B cell (primary cell): Measurements from ENCODE around the gene SLITRK6. TPM values are rescaled to one million over a fixed set of nuclear protein-coding genes. Genes with fewer than 3 reads are reported as not detected.
"Not testable (repeated sequence)": the region's sequence is repeated elsewhere in the genome, so short reads cannot be mapped to it uniquely, and the experiment has no call there.

ENCODE experiments used
- ATAC-seq: fragments of 200-7000 bp; cut with Tn5 transposase; one replicate; pipeline ENCODE4 v1.10.0; 2021; ENCODE audit warnings: low read depth, mild to moderate bottlenecking, moderate number of reproducible peaks, moderate library complexity
- CTCF ChIA-PET: fragments of 350-600 bp; sonication (Branson Sonifier 250); formaldehyde crosslinking; loops from one replicate; lab custom pipeline; 2021; ENCODE audit warnings: antibody characterized with exemption, inconsistent platforms; lab: Charles Lee
- POLR2A ChIA-PET: fragments of 350-600 bp; sonication (Branson Sonifier 250); formaldehyde crosslinking; loops from one replicate; lab custom pipeline; 2021; ENCODE audit warnings: antibody characterized with exemption; lab: Charles Lee
- DNase-seq: peaks from one replicate; pipeline ENCODE4 v3.0.0; 2013
- H2AFZ ChIP-seq: 2 replicates; pipeline ENCODE4 v1.6.1; 2012; ENCODE audit warnings: mild to moderate bottlenecking, low read depth, low read length; ENCODE audit not compliant: insufficient read depth, poor library complexity, severe bottlenecking
- H3K27ac ChIP-seq, 2 donors: 1 replicate in 1 of 2; 2 replicates in 1 of 2; pipeline ENCODE4 v1.5.1; 2012 to 2013; ENCODE audit warnings: low read length in 2 of 2, mild to moderate bottlenecking in 2 of 2, moderate library complexity in 1 of 2
- H3K27me3 ChIP-seq, 4 experiments: fragments of 200-600 bp in 1 of 4; sonication (generic) in 1 of 4; replicated peaks in 1 of 4; 1 replicate in 2 of 4; 2 replicates in 2 of 4; pipeline versions ENCODE4 v1.6.1 to v1.7.0; 2013 to 2016; ENCODE audit warnings: low read length in 3 of 4, mild to moderate bottlenecking in 2 of 4, mixed read lengths in 1 of 4, moderate library complexity in 1 of 4; ENCODE audit not compliant: insufficient read depth in 4 of 4, control insufficient read depth in 3 of 4; ENCODE audit errors: control extremely low read depth in 1 of 4
- H3K36me3 ChIP-seq, 2 experiments: replicated peaks in 1 of 2; 1 replicate in 1 of 2; 2 replicates in 1 of 2; pipeline versions ENCODE4 v1.6.1 to v1.7.1; 2013; ENCODE audit warnings: low read length in 1 of 2; ENCODE audit not compliant: insufficient read depth in 2 of 2, control insufficient read depth in 1 of 2; ENCODE audit errors: control extremely low read depth in 1 of 2, extremely low read depth in 1 of 2
- H3K4me1 ChIP-seq, 2 donors: fragments of 200-600 bp in 1 of 2; sonication (generic) in 1 of 2; 1 replicate in 1 of 2; 2 replicates in 1 of 2; pipeline versions ENCODE4 v1.5.1 to v1.6.1; 2013 to 2017; ENCODE audit warnings: low read length in 2 of 2; ENCODE audit not compliant: control insufficient read depth in 2 of 2, insufficient read depth in 2 of 2
- H3K4me2 ChIP-seq: replicated peaks from 2 replicates; pipeline ENCODE3; 2012; ENCODE audit warnings: mild to moderate bottlenecking, low read depth, low read length; ENCODE audit not compliant: poor library complexity, severe bottlenecking
- H3K4me3 ChIP-seq, 5 experiments: fragments of 200-600 bp in 1 of 5; sonication (generic) in 1 of 5; 1 replicate in 3 of 5; 2 replicates in 2 of 5; pipeline versions ENCODE4 v1.5.1 to v1.7.0; 2011 to 2016; ENCODE audit warnings: low read length in 4 of 5, mild to moderate bottlenecking in 4 of 5, low read depth in 2 of 5, control low read depth in 1 of 5, moderate library complexity in 1 of 5; ENCODE audit not compliant: insufficient read depth in 1 of 5; ENCODE audit errors: control extremely low read depth in 1 of 5, extremely low read depth in 1 of 5
- H3K79me2 ChIP-seq: fragments of 200-600 bp; sonication (generic); one replicate; pipeline ENCODE4 v1.6.0; 2016; ENCODE audit warnings: low read length; ENCODE audit not compliant: control insufficient read depth, insufficient read depth
- H3K9ac ChIP-seq: fragments of 200-600 bp; sonication (generic); 2 replicates; pipeline ENCODE4 v1.6.1; 2017; ENCODE audit warnings: mild to moderate bottlenecking, low read length, moderate library complexity
- H3K9me3 ChIP-seq, 3 donors: one replicate each; pipeline versions ENCODE4 v1.6.1 to v1.7.1; 2013; ENCODE audit warnings: low read length in 2 of 3; ENCODE audit not compliant: control insufficient read depth in 2 of 3, insufficient read depth in 1 of 3; ENCODE audit errors: control extremely low read depth in 1 of 3
- H4K20me1 ChIP-seq: 2 replicates; pipeline ENCODE4 v1.6.0; 2012; ENCODE audit warnings: mild to moderate bottlenecking, low read length; ENCODE audit not compliant: insufficient read depth, control insufficient read depth, poor library complexity, severe bottlenecking
- H3K27ac Mint-ChIP-seq: one replicate; pipeline ENCODE4 v1.8.0; 2021; ENCODE audit warnings: mixed read lengths
- H3K27me3 Mint-ChIP-seq: one replicate; pipeline ENCODE4 v1.8.0; 2021; ENCODE audit warnings: mixed read lengths
- H3K4me1 Mint-ChIP-seq: one replicate; pipeline ENCODE4 v1.8.0; 2021; ENCODE audit warnings: mixed read lengths
- H3K4me3 Mint-ChIP-seq: one replicate; pipeline ENCODE4 v1.8.0; 2021; ENCODE audit warnings: mixed read lengths
- H3K9me3 Mint-ChIP-seq: one replicate; pipeline ENCODE4 v1.8.0; 2022; ENCODE audit warnings: mixed read lengths; ENCODE audit not compliant: insufficient read depth
- CTCF ChIP-seq: fragments of 200-600 bp; IDR thresholded peaks from one replicate; pipeline ENCODE4 v1.8.0; 2022; ENCODE audit warnings: antibody characterized with exemption, mild to moderate bottlenecking
- EZH2 ChIP-seq: IDR thresholded peaks from 2 replicates; pipeline ENCODE4 v1.6.1; 2012; ENCODE audit warnings: borderline replicate concordance, low read depth, mild to moderate bottlenecking, moderate library complexity, low read length; ENCODE audit not compliant: insufficient read depth, poor library complexity, severe bottlenecking
- WGBS: methylation state at CpG from one replicate; pipeline ENCODE4 v1.1.5; 2013; ENCODE audit warnings: missing lambda C conversion rate; ENCODE audit not compliant: insufficient coverage; 5-methylcytosine and 5-hydroxymethylcytosine counted together
- intact Hi-C: fragments of 100-400 bp; cut with micrococcal nuclease; formaldehyde crosslinking; loops from one replicate; pipeline ENCODE4 v1.10.0; 2022
- polyA plus RNA-seq: library from polyadenylated mRNA; depleted of rRNA; stranded (reverse); fragments of >200 nt; gene quantifications from 2 replicates; pipeline ENCODE4 v1.2.3, GENCODE V29; 2012
- total RNA-seq, 2 donors: library from RNA; stranded (reverse); fragments of 120-200 nt in 1 of 2; gene quantifications; 1 replicate in 1 of 2; 2 replicates in 1 of 2; pipeline versions ENCODE4 v1.2.3 to v1.2.4, GENCODE V29; 2013 to 2022

Gene SLITRK6
- total and polyA plus RNA-seq, 2 donors (not counting 1 experiment from before 2014, with no cell fraction given), result not detected

- POLR2A ChIA-PET, result no interaction called here
- peaks cover 2% of the 10 kb centered on the region for H3K9me3 Mint-ChIP-seq
- Histone ChIP-seq H3K27me3 (no peaks in the 10 kb centered on the region), H4K20me1 (no peaks in the 10 kb centered on the region), H3K27ac (no peak overlapping the region), H3K9ac (no peak overlapping the region), H3K79me2 (no peaks in the 10 kb centered on the region), H3K4me2 (no peak overlapping the region), H3K9me3 (no peaks in the 10 kb centered on the region), H2AFZ (no peak overlapping the region), H3K4me3 (no peak overlapping the region), H3K36me3 (no peaks in the 10 kb centered on the region), H3K4me1 (peaks cover 0 to 4% of the 10 kb centered on the region in 2 donors)
- DNase-seq, result no peak
- no peak for ATAC-seq
- H3K4me1 Mint-ChIP-seq, result peaks cover 4% of the 10 kb centered on the region
- H3K4me3 Mint-ChIP-seq, result no peak overlapping the region
- TF ChIP-seq EZH2, result no peak
- TF ChIP-seq CTCF, result no peak
- CTCF ChIA-PET, result no interaction called here
- no peak overlapping the region for H3K27ac Mint-ChIP-seq
- intact Hi-C loops, result no loop called here
- no peaks in the 10 kb centered on the region for H3K27me3 Mint-ChIP-seq
These were observed 30.3 kb downstream of the SLITRK6 start for GRCh38 chr13:85768946-85769345.

- H3K79me2 ChIP-seq, result no peaks in the 10 kb centered on the region
- peaks cover 0 to 3% (median 0%) of the 10 kb centered on the region in 3 donors for H3K9me3 ChIP-seq
- no peak overlapping the region for H3K4me2 ChIP-seq
- ATAC-seq, result no peak
- ChIA-PET POLR2A (no interaction called here), CTCF (no interaction called here)
- no peak for DNase-seq
- no peak overlapping the region for H3K4me3 ChIP-seq
- intact Hi-C loops, result no loop called here
- no peaks in the 10 kb centered on the region for H3K27me3 Mint-ChIP-seq
- H2AFZ ChIP-seq, result no peak overlapping the region
- no peak overlapping the region for H3K9ac ChIP-seq
- no CpG with 5 or more reads among the region's 2 CpGs for WGBS
- no peak overlapping the region for H3K27ac Mint-ChIP-seq
- H3K9me3 Mint-ChIP-seq, result no peaks in the 10 kb centered on the region
- no peaks in the 10 kb centered on the region for H3K4me1 Mint-ChIP-seq
- no peak for TF ChIP-seq CTCF
- TF ChIP-seq EZH2, result no peak
- H3K36me3 ChIP-seq, result no peaks in the 10 kb centered on the region
- no peaks in the 10 kb centered on the region for H4K20me1 ChIP-seq
- no peaks in the 10 kb centered on the region for H3K4me1 ChIP-seq
- H3K4me3 Mint-ChIP-seq, result no peak overlapping the region
- H3K27ac ChIP-seq, result no peak overlapping the region
- H3K27me3 ChIP-seq, result no peaks in the 10 kb centered on the region
These were observed 44.1 kb downstream of the SLITRK6 start for GRCh38 chr13:85755123-85755522.

- H3K9me3 Mint-ChIP-seq, H3K4me3 Mint-ChIP-seq, H3K9ac ChIP-seq, ATAC-seq, H3K27ac ChIP-seq, H3K27me3 Mint-ChIP-seq, H3K4me1 ChIP-seq, CTCF ChIA-PET, H3K4me3 ChIP-seq, H3K27ac Mint-ChIP-seq, H4K20me1 ChIP-seq, H2AFZ ChIP-seq, DNase-seq, intact Hi-C loops, H3K9me3 ChIP-seq, H3K79me2 ChIP-seq, H3K27me3 ChIP-seq, H3K4me1 Mint-ChIP-seq, POLR2A ChIA-PET, H3K36me3 ChIP-seq, H3K4me2 ChIP-seq: not testable (repeated sequence)
- WGBS, result 81% methylated on average over 7 of the region's 11 CpGs
These were observed 55.9 kb downstream of the SLITRK6 start for GRCh38 chr13:85743201-85743770.
